Glomerular visceral epithelial cell (primary cell): ENCODE data around the gene AMHR2.

ENCODE experiments used
- DNase-seq: peaks from one replicate; pipeline ENCODE4 v3.0.0-alpha.2; 2016; ENCODE audit errors: extremely low spot score

Gene AMHR2

DNA sequence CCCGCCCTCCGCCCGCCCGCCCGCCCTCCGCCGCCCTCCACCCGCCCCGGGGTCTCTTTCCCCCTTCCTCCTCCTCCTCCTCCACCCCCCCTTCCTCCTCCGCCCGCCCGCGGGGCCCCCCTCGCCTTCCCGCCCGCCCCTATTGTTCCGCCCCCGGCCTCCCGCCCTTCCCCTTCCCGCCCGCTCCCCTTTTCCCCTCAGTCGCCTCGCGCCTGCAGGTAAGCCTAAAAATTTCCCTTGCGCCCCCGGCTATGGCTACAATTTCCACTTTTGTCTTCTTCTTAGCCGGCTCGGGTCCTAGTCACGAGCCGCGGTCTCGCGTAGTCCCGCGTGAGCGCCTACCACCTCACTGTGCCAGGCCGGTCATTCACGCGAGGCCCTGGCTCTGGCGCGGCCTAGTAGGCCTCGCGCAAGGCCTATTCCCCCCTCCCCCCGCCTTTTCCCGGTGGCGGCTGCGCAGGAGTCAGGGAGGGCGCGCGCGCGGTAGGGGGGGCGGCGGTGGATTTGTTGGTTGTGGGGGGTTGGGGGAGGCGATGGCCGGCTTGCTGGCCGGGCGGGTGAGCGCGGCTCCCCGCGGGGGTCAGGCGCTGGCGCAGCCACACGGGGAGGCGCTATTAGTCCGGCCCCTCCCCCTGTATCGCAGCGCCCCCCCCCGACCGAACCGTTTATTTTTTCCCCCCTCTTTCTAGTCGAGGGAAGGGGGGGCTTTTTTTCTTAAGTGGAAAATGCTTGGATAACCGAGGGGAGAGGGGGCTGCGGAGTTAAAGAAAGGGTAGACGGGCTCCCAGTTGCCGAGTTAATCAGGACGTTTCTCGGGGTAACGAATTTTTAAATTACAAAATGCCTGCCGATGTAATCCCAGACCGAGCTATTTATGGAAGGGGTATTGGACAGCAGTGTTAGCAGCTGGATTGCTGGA lies 28.8 kb downstream of the AMHR2 start:
- DNase-seq: peak; percentile 90

GRCh38 chr12:53453953-53454640 lies 30.4 kb downstream of the AMHR2 start:
- DNase-seq: no peak

DNA sequence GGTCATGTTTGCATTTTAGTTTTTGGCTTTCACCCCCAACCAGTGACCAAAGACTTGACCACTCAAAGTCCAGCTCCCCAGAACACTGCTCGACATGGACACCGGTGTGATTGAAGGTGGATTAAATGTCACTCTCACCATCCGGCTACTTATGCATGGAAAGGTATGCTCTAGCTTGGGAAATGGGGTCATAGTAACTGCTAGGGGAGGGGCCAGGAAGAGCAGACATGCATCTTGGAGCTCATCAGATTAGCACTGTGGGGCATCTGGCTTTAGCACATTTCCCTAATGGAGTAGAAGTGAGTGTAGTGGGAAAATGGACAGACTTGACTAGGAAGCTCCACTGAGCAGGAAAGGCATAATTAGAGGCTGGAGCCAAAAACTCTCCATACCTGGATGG lies 31.1 kb downstream of the AMHR2 start:
- DNase-seq: no peak

- no peak for DNase-seq
These were observed 33.2 kb downstream of the AMHR2 start for GRCh38 chr12:53456654-53457366.

- DNase-seq: no peak
These were observed 35.4 kb downstream of the AMHR2 start for GRCh38 chr12:53459097-53459496.

- no peak for DNase-seq
These were observed 37.4 kb downstream of the AMHR2 start for GRCh38 chr12:53461059-53461458.

DNA sequence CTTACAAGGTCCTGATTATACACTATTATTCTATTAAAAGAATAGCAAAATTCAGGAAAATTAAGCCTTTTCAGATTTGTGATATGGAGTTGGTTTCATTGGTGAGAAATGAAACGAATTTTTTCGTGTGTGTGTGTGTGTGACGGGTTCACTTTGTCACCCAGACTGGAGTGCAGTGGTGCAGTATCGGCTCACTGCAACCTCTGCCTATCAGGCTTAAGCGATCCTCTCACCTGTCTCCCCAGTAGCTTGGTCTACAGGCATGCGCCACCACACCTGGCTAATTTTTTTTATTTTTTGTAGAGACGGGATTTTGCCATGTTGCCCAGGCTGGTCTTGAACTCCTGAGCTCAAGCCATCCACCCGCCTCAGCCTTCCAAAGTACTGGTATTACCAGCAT lies 37.9 kb downstream of the AMHR2 start:
- no peak for DNase-seq

DNA sequence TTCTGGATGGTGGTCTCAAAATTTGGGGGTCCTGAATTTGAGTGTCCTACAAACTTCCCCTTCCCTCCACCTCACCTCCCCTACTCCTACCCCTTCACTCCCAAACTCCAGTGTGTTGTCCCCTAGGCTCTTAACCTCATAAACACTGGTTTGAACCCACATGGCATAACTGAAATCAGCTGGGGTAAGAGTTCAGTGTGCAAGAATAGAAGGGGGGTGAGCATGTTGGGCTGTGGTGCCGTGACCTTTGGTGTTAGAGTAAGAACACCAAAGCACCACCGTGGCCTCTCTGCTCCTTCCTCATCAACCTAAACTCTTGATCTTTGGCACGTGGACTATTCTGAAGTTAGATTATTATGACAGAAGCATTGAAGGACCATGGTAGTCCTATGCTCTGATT lies 39.3 kb downstream of the AMHR2 start:
- no peak for DNase-seq

GRCh38 chr12:53463802-53464560 lies 40.3 kb downstream of the AMHR2 start:
- no peak for DNase-seq

DNA sequence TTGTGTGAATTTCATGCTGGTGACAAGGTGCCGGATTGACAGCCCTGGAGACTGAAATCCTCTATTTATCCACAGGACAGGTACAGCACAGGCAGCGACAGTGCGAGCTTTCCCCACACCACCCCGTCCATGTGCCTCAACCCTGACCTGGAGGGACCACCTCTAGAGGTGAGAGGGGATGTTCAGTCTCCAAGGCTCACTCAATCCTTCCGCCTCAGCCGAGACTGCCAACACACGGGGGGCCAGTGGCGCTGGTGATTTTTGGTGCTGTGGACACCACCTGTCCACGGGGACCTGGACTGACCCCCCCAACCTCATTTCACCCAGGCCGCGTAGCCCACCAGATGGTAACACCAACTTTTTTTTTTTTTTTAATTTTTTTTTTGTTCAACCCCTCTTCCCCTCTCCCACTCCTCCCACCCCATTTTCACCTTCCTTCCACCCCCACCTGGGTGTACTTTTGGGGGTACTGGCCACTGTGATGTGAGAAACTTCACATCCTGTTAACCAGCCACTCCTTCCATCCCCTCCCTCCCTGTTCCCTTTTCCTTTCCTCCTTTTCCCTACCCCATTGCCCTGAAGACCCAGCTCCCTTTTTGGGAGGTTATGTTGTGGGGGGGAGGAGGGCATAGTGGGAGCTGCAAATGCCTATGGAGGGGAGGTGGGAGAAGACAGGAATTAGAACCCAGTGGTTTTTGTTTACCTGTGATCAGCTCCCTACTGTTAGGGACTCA lies 41.2 kb downstream of the AMHR2 start:
- no peak for DNase-seq

- no peak for DNase-seq
These were observed 42.0 kb downstream of the AMHR2 start for GRCh38 chr12:53465679-53466078.

- no peak for DNase-seq
These were observed 43.0 kb downstream of the AMHR2 start for GRCh38 chr12:53466640-53467039.

DNA sequence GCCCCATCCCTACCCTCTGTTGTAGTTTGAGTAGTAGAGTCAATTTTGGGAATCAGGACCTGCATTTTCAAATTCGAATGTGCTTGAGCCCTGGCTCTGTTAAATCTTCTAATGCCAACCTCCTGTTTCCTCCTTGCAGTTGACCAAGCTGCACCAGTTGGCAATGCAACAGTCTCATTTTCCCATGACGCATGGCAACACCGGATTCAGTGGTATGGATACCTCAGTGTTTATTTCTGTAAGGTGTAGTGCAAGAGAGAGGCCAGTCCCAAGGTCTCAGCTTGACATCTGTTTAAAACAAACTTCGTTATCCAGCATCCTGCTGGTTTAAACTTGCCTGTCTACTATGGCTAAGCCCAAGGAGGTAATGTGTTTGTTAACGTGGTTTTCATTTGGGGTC lies 43.4 kb downstream of the AMHR2 start:
- no peak for DNase-seq

DNA sequence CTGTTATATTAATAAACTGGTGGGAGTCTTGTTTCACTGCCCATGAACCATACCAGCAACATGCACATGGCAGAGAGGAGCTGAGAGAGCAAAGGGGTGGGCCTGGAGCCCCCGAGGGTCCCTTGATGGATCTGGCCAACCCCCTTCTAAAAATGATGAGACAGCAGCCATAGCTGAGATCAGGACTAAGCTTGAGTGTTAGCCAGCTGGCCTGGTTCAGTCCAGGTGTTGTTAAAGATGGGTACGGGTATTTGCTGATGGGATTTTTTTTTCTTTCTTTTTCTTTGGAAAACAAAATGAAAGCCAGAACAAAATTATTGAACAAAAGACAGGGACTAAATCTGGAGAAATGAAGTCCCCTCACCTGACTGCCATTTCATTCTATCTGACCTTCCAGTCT lies 44.2 kb downstream of the AMHR2 start:
- no peak for DNase-seq

- no peak for DNase-seq
These were observed 44.6 kb downstream of the AMHR2 start for GRCh38 chr12:53468282-53468681.

GRCh38 chr12:53472056-53472582 lies 48.5 kb downstream of the AMHR2 start:
- DNase-seq: no peak

- DNase-seq: no peak
These were observed 50.4 kb downstream of the AMHR2 start for GRCh38 chr12:53474077-53474476.

GRCh38 chr12:53474819-53475218 lies 51.2 kb downstream of the AMHR2 start:
- DNase-seq: no peak

- no peak for DNase-seq
These were observed 53.1 kb downstream of the AMHR2 start for GRCh38 chr12:53476769-53477209.

DNA sequence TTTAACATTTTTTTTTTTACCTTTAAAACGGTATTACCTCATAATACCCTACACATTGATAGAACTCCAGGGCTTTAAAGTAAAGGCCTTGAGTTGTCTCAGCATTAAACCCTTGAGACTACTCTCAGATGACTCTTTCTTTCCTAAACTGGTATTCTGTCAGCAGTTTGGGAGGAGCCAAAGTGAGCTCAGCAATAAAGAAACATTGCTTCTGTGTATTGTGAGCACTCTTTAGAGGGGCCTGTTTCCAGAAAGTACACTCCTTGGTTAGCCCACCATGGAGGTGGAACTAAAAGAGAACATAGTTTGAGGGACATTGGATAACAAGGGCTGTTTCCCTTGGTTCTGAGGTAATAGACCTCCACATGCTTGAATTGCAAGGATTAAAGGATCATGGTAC lies 55.2 kb downstream of the AMHR2 start:
- no peak for DNase-seq

DNA sequence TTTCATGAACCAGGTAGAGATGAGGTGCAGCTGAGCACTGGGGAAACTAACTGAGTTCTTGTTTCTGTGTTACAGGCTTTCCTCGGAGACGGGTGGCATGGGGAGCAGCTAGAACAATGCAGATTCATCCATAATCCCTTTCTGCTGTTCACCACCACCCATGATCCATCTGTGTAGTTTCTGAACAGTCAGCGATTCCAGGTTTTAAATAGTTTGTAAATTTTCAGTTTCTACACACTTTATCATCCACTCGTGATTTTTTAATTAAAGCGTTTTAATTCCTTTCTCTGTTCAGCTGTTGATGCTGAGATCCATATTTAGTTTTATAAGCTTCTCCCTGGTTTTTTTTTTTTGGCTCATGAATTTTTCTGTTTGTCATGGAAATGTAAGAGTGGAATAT lies 55.7 kb downstream of the AMHR2 start:
- no peak for DNase-seq
